HK-2 (cell line): Measurements from ENCODE around the gene RIC1.
A peak's percentile ranks its signal among the peaks of the same experiment; 100 is the strongest.
"Not testable (repeated sequence)": the region's sequence is repeated elsewhere in the genome, so short reads cannot be mapped to it uniquely, and the experiment has no call there.

Experiments used
- DNase-seq: peaks from one replicate; pipeline ENCODE4 v3.0.0-alpha.2; 2018; ENCODE audit not compliant: unreplicated experiment

RIC1 gene, protein sequence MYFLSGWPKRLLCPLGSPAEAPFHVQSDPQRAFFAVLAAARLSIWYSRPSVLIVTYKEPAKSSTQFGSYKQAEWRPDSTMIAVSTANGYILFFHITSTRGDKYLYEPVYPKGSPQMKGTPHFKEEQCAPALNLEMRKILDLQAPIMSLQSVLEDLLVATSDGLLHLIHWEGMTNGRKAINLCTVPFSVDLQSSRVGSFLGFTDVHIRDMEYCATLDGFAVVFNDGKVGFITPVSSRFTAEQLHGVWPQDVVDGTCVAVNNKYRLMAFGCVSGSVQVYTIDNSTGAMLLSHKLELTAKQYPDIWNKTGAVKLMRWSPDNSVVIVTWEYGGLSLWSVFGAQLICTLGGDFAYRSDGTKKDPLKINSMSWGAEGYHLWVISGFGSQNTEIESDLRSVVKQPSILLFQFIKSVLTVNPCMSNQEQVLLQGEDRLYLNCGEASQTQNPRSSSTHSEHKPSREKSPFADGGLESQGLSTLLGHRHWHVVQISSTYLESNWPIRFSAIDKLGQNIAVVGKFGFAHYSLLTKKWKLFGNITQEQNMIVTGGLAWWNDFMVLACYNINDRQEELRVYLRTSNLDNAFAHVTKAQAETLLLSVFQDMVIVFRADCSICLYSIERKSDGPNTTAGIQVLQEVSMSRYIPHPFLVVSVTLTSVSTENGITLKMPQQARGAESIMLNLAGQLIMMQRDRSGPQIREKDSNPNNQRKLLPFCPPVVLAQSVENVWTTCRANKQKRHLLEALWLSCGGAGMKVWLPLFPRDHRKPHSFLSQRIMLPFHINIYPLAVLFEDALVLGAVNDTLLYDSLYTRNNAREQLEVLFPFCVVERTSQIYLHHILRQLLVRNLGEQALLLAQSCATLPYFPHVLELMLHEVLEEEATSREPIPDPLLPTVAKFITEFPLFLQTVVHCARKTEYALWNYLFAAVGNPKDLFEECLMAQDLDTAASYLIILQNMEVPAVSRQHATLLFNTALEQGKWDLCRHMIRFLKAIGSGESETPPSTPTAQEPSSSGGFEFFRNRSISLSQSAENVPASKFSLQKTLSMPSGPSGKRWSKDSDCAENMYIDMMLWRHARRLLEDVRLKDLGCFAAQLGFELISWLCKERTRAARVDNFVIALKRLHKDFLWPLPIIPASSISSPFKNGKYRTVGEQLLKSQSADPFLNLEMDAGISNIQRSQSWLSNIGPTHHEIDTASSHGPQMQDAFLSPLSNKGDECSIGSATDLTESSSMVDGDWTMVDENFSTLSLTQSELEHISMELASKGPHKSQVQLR (N-terminal part only)

DNA sequence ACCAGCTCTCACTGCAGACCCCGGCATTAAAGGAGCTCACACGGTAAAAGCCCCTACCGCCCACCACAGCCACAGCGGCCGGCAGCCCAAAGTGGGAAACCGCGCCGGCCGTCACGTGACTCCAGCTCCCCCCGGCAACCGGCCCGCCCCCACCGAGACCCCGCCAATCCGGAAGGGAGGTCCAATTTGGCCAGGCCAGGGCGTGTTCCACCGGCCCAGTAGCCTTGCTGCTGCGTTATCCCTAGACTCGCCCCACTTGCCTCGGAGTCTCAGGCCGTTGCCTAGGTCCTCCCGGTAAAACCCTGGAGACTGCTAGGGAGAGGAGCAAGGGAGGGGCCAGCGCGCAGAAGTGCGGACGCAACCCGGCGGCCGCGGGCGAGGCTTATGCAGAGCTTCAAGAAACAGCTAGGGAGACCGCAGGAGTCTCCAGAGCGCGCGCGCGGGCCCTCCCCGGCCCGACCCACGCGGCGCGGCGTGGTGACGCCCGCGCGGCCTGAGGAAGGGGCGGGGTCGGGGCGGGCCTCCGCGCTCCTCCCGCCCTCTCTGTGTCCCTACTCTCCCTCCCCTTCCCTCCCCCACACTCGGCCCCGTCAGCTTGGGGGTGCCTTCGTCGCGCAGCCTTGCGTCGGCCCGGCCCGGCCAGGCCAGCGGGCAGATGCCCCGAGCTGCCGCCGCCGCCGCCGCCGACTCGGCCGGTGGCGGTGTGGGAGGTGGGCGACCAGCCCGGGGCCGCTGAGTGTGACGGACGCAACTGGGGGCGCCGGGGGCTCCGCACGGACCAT lies at the start of gene RIC1:
Gene RIC1 (plus strand): TSS at position 578 of the 782 bp plus-strand sequence. CDS start 203 bp downstream, at position 781.
- DNase-seq, result peak; percentile 81

DNA sequence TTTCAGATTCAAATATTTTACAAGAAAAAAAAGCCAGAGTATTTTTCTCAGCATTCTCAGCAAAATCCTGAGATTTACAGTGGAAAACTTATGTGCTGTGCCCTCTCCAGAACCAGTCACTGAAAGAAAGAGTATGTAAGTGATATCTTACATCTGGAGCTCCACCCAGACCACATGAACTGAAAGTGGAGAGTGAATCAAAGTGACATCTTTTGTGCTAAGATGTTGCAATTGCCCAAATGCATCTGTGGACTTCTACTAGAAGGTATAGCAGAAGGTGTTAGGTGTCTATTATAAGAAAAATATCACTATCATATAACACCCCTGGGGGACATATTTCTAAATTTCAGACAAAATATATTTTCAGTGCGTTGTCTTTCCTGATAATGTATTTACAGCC lies 49.0 kb upstream of the RIC1 start:
- no peak for DNase-seq

DNA sequence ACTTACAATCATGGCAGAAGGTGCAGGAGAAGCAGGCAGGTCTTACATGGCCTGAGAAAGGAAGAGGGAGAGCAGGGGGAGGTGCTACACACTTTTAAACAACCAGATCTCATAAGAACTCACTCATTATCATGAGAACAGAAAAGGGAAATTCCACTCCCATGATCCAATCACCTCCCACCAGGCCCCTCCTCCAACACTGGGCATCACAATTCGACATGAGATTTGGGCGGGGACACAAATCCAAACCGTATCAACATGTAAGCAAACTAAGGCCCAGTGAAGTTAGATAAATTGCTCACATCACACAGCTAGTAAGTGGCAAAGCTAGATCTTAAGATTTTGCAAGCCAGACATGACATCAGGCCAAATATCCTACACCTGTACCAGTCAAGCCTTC lies 48.3 kb upstream of the RIC1 start:
- no peak for DNase-seq

DNA sequence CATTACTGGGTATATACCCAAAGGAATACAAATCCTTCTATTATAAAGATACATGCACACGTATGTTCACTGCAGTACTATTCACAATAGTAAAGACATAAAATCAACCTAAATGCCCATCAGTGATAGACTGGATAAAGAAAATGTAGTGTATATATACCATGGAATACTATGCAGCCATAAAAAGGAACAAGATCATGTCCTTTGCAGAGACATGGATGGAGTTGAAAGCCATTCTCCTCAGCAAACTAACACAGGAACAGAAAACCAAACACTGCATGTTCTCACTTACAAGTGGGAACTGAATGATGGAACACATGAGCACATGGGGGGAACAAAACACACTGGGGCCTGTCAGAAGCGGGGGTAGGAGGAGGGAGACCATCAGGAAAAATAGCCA lies 47.2 kb upstream of the RIC1 start:
- DNase-seq, result not testable (repeated sequence)

DNA sequence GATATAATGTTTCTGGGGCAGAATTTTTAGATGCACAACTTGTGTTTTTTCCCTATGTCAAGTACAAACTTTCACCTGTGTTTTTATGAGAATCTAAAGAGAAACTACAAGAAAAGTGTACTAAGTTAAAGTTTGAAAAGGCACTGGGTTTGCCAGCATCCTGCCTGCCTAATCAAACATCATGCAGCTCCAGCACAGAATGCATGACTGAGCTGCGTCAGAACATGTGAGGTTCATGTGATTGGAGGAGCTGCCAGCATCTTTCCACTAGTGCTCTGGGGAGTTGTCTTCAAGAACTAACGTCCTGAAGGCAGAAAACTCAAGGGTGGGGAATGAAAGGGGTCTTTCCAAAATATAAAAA lies 46.1 kb upstream of the RIC1 start:
- DNase-seq, result peak; percentile 17

DNA sequence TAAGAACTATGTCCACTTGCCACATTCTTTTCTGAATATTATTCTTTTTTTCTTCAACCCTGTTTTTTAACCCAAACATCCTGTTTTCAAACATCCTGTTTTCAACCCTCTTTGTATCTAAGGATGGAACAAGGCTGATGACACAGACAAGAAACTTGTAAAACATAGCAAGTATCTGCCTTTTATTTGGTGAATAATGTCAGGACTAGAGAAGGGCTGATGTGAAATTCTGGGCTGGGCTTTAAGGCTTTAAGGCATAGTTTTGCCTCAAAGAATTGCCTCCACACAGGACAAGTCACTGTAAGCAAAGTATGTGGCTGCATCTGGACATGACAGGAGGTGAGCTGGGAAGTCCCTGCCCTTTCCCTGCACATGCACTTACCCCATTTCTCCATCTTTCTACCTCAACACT lies 42.5 kb upstream of the RIC1 start:
- no peak for DNase-seq

DNA sequence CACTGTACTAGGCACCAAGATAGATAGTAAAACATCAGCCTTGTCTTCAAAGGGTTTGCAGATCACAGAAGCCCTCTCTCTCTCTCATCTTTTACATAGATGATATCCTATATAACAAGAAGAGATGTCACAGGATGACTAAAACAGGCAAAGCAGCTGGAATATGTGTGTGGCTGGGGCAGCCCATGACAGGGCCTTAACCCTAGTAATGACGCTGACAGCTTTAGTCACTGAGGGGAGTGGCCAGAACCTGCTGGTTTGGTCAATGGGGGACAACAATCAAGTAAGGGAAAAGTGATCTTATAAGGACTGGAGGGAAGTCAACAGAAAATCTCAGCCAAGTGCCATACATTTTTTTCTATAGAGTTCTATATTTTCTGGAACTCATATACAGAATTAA lies 41.9 kb upstream of the RIC1 start:
- DNase-seq, result peak; percentile 13

DNA sequence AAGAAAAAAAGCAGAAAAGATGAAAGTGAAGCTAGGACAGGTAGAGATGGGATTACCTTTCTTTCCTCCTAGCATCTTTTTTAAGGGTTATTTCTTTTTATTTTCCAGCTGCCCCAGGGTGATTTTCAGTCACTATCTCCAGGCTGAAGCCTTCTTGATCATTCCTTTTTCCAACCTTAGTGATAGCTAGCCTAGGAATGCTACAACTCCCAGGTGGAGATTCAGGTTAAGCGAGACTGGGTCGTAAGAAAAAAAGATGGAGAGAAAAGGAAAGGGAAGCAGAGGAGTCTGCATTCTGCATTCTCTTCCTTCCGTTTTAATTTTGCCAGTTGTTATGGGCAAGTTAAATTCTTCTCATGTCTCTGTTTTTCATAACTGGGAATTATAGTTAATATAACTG lies 36.7 kb upstream of the RIC1 start:
- DNase-seq, result no peak

DNA sequence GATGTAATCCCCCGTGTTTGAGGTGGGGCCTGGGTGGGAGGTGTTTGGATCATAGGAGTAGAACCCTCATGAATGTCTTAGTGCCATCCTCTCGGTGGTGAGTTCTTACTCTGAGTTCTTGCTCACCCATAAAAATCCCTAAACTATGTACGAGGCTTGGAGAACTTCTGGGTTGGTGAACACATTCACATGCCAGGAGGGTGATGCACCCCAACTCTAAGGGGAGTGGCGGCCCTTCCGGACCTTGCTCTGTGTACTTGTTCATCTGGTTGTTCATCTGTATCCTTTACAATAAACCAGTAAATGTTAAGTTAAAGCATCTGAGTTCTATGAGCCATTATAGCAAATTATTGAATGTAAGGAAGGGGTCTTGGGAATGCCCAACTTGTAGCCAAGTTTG lies 36.0 kb upstream of the RIC1 start:
- no peak for DNase-seq

DNA sequence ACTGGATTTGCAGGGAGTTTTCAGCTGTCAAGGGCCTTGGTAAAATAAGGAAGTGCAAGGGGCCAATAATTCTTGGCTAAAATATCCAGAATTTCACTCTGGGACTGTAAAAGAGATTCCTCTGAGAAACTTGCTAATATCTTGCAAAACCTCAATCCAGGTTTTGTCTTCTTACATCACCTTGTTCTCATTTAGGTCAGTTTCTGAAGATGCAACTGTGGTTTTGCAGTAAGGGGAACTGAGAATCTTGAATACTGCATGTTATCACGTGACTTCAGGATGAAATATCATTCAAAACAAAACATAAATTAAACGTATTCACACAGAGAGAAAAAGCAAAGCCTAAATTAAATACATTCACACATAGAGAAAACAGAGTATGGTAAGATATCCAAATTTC lies 35.0 kb upstream of the RIC1 start:
- DNase-seq, result no peak

DNA sequence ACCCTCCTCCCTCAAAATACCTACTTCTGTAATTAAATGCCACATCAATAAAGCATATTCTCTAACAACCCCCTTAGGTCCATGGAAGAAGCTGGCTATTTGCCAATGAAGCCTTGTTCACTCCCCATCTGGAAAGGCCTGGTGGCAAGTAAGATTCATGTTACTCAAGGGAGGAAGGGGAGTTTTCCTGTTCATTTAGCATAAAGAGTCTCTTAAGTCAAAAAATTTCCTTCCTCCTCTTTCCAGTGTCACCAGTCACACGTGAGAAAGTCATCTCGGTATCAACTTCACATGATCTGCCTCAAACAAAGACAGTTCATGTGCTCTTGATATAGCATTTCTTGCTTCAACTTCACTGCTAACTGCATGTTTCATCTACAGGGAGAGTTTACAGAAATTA lies 32.7 kb upstream of the RIC1 start:
- no peak for DNase-seq

DNA sequence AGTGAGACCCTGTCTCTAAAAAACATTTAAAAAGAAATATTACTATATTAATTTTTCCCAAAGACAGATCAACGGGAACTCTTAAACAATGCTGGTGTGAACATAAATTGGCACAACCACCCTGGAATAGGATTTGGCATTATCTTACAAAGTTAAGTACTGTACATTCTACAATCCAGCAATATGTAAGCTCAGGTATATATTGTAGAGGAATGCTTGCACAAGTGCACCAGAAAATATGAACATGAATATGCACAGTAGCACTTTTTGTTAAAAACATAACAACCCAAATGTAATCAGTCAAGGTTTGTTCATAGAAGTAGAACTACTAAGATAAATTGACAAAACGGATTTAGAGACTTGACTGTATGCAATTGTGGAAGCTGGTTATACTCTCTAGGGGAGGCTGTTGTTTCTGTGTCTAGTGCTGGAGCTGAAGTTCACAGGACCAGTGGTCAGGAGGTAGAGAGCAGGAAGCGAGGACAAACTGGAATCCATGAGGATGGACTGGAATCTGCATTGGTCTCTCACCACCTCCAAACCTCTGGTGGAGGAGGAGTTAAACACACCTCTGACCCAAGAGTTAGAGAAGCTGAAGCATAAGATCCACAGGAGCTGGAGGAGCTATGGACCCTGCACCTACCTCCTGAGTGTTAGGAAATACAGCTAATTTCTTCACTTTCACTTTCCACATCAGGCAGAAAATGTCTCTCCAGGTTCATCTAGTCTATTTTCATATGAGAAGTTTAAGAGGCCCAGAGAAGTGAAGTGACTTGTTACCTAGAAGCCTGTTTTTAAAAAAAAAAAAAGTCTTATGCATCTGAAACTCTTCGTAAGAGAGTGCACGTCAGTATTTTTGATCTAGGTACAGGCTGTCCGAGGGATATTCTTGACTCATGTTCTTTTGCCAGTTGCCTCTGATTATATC lies 20.3 kb upstream of the RIC1 start:
- no peak for DNase-seq

DNA sequence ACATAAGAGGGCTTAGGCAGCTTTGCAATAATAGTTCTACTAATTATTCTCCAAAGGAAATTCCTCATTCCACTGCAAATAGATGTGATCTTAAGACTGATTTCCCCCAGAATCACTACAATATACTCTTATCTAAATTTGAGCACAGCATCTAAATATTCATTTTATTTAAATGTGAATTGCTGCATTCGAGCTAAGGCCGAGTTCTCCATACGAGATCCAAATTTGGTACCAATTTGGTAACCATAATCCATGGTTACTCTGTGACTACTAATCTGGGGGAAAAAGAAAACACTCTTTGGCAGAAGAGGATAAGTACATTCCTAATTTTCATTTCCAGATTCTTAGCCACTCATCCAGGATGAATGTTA lies 19.7 kb upstream of the RIC1 start:
- DNase-seq, result no peak

DNA sequence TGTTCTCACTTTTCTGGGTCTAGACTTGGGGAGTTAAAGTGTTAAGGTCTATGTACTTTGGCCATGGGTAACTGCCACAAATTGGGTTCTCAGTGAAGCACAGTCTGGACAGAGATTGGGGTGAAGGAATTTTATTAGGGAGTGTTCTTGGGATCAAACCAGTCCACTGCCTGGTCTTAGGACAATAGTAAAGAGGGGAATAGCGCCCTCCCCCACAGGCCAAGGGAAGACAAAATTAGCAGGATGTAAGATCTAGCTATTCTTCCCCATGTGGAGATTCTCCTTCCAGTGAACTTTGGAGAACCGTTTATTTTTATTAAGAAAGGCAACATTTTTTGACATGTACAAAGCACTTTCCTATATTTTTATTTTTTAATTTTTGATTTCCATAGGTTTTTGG lies 18.4 kb upstream of the RIC1 start:
- no peak for DNase-seq

DNA sequence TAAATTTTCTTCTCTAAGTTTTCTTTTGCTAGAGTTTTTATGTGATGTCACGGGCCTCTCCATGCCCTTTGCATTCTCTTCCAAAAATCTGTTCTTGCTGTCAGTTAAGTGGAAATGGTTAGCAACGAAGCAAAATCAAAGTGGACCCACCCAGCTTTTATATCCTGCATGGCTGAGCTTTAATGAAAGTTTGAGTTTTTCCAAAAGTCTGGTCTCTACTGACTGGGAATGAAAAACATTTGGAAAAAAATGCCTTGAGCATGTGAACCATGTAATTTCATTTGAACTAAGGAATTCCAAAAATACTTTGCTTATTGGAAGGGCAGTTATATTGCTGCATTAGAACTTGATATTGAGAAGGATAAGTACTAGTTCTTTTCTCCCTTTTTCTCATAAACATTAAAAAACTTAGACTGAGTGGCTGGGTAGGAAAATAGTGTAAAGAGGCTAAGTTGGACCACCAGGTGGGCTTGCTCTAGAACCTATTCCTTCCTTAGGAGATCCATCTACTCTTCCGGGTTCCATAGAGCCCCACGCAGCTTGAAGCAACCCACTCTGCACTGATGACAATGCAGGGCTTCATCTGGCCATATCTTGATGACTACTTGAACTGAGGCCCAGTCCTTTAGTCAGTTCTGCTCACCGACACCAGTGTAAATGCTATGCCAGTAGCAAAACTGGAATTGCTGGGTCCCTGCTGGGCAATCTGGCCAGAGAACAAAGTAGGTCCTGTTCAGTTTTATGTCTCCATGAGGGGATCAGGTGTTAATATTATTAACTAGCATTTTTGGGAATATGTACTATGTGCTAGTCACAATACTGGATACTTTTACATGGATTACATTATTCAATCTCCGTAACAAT lies 17.4 kb upstream of the RIC1 start:
- no peak for DNase-seq

DNA sequence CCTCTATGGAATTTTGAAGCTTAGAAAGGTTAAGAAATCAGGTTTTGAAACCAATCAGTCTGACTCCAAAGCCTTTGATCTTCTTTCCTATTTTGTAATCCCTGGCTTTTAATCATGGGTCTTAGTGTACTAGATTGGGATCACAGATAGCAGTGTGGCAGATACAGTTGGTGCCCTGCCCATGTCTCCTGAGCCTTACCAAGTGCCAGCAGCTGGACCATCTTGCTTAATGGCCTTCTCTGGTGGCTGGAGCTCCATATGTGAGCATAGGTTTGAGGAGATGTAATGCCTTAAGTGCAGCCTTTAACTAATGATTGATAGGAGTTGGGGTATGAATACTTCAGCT lies 16.7 kb upstream of the RIC1 start:
- DNase-seq, result no peak

DNA sequence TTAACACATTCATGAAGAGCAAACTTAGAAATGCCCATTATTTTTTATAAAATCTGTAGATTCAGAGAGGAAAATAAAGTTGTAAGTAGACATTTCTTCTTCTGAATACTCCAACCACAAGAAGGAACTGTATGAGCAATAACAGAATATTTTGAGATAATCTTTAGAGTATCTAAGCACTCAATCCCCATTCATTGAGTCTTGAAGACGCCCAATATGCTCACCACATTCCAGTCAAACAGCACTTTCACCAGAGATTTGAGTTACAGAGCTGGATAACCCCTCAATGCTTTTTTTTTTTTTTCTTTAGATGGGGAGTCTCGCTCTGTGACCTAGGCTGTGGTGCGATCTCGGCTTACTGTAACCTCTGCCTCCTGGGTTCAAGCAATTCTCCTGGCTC lies 14.7 kb upstream of the RIC1 start:
- DNase-seq, result no peak

DNA sequence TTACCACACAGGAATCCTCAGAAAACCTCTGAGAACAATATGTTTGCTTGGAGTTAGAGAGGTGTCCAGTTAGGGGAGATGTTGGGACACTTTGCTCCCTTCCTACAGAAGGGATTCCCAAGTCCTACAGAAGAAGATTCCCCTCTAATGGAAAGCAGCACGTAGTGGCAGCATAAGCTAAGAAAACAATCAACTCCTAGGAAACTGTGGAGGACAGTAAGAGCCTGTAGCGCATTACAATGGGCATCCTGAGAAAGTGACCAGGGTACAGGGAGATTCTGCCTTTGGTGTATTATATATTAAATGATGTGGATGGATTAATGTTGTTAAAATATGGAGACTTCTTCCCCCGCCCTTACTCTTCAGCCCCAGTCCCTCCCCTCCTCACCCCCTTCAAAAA lies 13.9 kb upstream of the RIC1 start:
- no peak for DNase-seq

DNA sequence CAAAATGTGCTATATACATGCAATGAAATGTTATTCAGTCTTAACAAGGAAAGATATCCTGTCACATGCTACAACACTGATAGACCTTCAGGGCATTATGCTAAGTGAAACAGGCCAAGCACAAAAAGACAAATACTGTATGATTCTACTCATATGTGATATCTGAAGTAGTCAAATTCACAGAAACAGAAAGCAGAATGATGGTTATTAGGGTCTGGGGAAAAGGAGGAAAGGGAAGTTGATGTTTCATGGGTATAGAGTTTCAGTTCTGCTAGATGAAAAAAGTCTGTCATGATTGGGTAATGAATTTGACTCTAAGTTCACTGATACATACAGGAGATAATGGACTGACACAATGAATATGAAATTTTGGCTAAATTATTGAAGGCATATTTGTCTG lies 11.2 kb upstream of the RIC1 start:
- no peak for DNase-seq

DNA sequence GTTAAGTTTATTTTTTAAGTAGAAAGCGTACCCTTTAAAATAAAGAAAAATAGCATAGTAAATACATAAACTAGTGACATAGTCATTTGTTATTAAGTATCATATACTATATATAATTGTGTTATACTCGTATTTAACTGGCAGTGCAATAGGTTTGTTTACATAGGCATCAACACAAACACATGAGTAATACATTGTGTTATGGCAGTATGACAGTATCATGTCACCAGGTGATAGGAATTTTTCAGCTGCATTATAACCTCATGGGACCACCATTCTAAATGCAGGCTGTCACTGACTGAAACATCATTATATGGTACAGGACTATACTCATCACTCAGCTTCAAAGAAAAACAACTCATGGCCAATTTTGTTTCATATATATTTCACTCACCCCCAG lies 8.4 kb upstream of the RIC1 start:
- no peak for DNase-seq
